ENCODE data around the gene DPF3. TPM values are rescaled to one million over a fixed set of nuclear protein-coding genes. Genes with fewer than 3 reads are reported as not detected.

Gene DPF3
- polyA plus RNA-seq, 1 experiment = 15.8 TPM

GRCh38 chr14:72809063-72809462, 84.8 kb downstream of the DPF3 start:
- TF ChIP-seq CTCF (IDR thresholded peaks at IDR 0.05; ENCODE audit: low read depth, low read length) = no peak
- H3K4me3 ChIP-seq (ENCODE audit: low read depth, low read length) = no peak overlapping the region
- CTCF ChIA-PET = interaction anchor here (0.5 to 1.1 kb wide), 2 partner anchors 96 to 139 kb away, joined by 3 to 4 read pairs; no protein-coding TSS in a partner anchor
- DNase-seq (ENCODE audit: low read depth, low spot score) = no peak
- H3K27ac ChIP-seq (ENCODE audit: low read depth, low read length) = no peak overlapping the region
- H3K9me3 ChIP-seq (ENCODE audit: control insufficient read depth, insufficient read depth, low read length) = peaks cover 5% of the 10 kb centered on the region; the same call in 1 of the 2 replicates
- POLR2A ChIA-PET = no interaction called here
- no peaks in the 10 kb centered on the region for H3K27me3 ChIP-seq (ENCODE audit: control insufficient read depth, insufficient read depth, low read length)

- no peak overlapping the region for H3K4me3 ChIP-seq (ENCODE audit: low read depth, low read length)
- no peak for DNase-seq (ENCODE audit: low read depth, low spot score)
- no peak for TF ChIP-seq CTCF (IDR thresholded peaks at IDR 0.05; ENCODE audit: low read depth, low read length)
- ChIA-PET CTCF (interaction anchor here (0.5 to 1.1 kb wide), 2 partner anchors 97 to 140 kb away, joined by 3 to 4 read pairs; no protein-coding TSS in a partner anchor), POLR2A (no interaction called here)
- H3K27me3 ChIP-seq (ENCODE audit: control insufficient read depth, insufficient read depth, low read length) = no peaks in the 10 kb centered on the region
- H3K9me3 ChIP-seq (ENCODE audit: control insufficient read depth, insufficient read depth, low read length) = peaks cover 5% of the 10 kb centered on the region; the same call in 1 of the 2 replicates
- H3K27ac ChIP-seq (ENCODE audit: low read depth, low read length) = no peak overlapping the region
Measured at GRCh38 chr14:72808564-72808963, 85.3 kb downstream of the DPF3 start.

GRCh38 chr14:72802588-72802946, 91.3 kb downstream of the DPF3 start:
- TF ChIP-seq CTCF (IDR thresholded peaks at IDR 0.05; ENCODE audit: low read depth, low read length) = no peak
- CTCF ChIA-PET = interaction anchor here (1.2 kb wide), 1 partner anchor 101 kb away, joined by 3 read pairs; no protein-coding TSS in a partner anchor
- POLR2A ChIA-PET = interaction anchor here (1.4 kb wide), 1 partner anchor 21 kb away, joined by 6 read pairs; no protein-coding TSS in a partner anchor
- no peak for DNase-seq (ENCODE audit: low read depth, low spot score)
- no peaks in the 10 kb centered on the region for H3K9me3 ChIP-seq (ENCODE audit: control insufficient read depth, insufficient read depth, low read length)
- peak overlapping the region; percentile 98 for H3K27ac ChIP-seq (ENCODE audit: low read depth, low read length)
- no peak overlapping the region for H3K4me3 ChIP-seq (ENCODE audit: low read depth, low read length)
- no peaks in the 10 kb centered on the region for H3K27me3 ChIP-seq (ENCODE audit: control insufficient read depth, insufficient read depth, low read length)

GRCh38 chr14:72801836-72802587, 91.9 kb downstream of the DPF3 start:
- no peak for DNase-seq (ENCODE audit: low read depth, low spot score)
- H3K4me3 ChIP-seq (ENCODE audit: low read depth, low read length) = no peak overlapping the region
- no peak for TF ChIP-seq CTCF (IDR thresholded peaks at IDR 0.05; ENCODE audit: low read depth, low read length)
- H3K27ac ChIP-seq (ENCODE audit: low read depth, low read length) = peak overlapping the region; percentile 98
- no peaks in the 10 kb centered on the region for H3K27me3 ChIP-seq (ENCODE audit: control insufficient read depth, insufficient read depth, low read length)
- POLR2A ChIA-PET = interaction anchor here (1.0 to 1.4 kb wide), 2 partner anchors 21 to 87 kb away, joined by 3 to 6 read pairs; no protein-coding TSS in a partner anchor
- H3K9me3 ChIP-seq (ENCODE audit: control insufficient read depth, insufficient read depth, low read length) = no peaks in the 10 kb centered on the region
- CTCF ChIA-PET = interaction anchor here (1.2 kb wide), 1 partner anchor 102 kb away, joined by 3 read pairs; no protein-coding TSS in a partner anchor

- POLR2A ChIA-PET = interaction anchor here (1.0 kb wide), 1 partner anchor 88 kb away, joined by 3 read pairs; no protein-coding TSS in a partner anchor
- peak; percentile 88 for DNase-seq (ENCODE audit: low read depth, low spot score)
- no peak for TF ChIP-seq CTCF (IDR thresholded peaks at IDR 0.05; ENCODE audit: low read depth, low read length)
- Histone ChIP-seq H3K27me3 (ENCODE audit: control insufficient read depth, insufficient read depth, low read length) (no peaks in the 10 kb centered on the region), H3K9me3 (ENCODE audit: control insufficient read depth, insufficient read depth, low read length) (no peaks in the 10 kb centered on the region), H3K27ac (ENCODE audit: low read depth, low read length) (peak overlapping the region; percentile 98), H3K4me3 (ENCODE audit: low read depth, low read length) (no peak overlapping the region)
- CTCF ChIA-PET = no interaction called here
Measured at GRCh38 chr14:72801381-72801812, 92.5 kb downstream of the DPF3 start.

Measured in AG04450 (cell line).